ENCODE results near the gene IP6K2. TPM values are rescaled to one million over a fixed set of nuclear protein-coding genes. Genes with fewer than 3 reads are reported as not detected.
"Not testable (repeated sequence)": the region's sequence is repeated elsewhere in the genome, so short reads cannot be mapped to it uniquely, and the experiment has no call there.

The IP6K2 gene
- polyA plus RNA-seq, 3 donors: 195 to 214 (median 213) TPM

DNA sequence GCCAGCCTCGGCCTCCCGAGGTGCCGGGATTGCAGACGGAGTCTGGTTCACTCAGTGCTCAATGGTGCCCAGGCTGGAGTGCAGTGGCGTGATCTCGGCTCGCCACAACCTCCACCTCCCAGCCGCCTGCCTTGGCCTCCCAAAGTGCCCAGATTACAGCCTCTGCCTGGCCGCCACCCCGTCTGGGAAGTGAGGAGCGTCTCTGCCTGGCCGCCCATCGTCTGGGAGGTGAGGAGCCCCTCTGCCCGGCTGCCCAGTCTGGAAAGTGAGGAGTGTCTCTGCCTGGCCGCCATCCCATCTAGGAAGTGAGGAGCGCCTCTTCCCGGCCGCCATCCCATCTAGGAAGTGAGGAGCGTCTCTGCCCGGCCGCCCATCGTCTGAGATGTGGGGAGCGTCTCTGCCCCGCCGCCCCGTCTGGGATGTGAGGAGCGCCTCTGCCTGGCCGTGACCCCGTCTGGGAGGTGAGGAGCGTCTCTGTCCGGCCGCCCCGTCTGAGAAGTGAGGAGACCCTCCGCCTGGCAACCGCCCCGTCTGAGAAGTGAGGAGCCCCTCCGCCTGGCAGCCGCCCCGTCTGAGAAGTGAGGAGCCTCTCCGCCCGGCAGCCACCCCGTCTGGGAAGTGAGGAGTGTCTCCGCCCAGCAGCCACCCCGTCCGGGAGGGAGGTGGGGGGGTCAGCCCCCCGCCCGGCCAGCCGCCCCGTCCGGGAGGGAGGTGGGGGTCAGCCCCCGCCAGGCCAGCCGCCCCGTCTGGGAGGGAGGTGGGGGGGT, 16.9 kb upstream of the IP6K2 start:
- DNase-seq (ENCODE audit: low read depth in 3 of 3, low spot score in 2 of 3): not testable (repeated sequence)

DNA sequence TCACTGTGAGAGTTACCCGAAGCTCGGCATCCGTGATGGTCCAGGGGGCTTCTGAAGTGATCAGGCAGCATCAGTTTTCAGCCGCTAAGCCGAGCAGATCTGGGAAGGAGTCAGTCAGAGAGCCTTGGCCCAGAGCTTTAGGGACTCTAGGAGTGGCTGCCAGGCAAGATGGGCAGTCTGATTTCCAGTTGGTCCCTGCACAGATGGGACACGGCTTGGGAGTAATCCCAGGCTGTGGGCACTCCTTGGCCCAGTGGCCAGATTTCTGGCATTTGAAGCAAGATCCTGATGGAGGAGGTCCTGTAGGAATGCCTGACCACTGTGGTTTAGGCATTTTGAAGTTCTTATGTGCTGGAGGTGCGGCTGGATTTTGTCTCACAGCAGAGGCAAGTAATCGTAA, 10.5 kb upstream of the IP6K2 start:
- no peak for DNase-seq (ENCODE audit: low read depth in 3 of 3, low spot score in 2 of 3)

DNA sequence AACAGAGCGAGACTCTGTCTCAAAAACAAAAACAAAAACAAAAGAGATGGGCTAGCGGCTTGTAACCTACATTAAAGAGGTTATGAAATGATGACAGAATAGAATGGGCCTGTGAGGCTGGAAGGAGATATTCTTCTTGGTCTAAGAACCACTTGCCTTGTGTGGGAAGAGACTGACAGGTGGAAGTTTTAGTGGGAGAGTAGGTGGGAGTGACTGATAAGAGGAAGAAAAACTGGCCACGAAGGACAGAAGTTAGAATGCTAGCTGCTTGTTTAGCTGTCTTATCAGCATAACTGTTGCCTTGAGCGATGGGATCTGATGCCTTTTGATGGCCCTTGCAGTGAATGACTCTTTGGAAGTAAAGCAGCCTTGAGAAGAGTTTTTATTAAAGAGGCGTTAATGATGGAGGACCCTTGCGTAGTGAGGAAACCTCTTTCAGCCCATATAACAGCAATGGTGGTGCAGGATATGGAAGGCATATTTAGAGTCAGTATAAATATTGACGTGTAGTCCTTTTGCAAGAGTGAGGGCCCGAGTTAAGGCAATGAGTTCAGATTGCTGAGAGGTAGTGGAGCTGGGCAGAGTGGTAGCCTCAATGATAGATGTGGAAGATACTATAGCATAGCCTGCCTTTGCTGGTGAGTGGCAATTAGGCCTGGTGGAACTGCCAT, 8.3 kb upstream of the IP6K2 start:
- DNase-seq (ENCODE audit: low read depth in 3 of 3, low spot score in 2 of 3): not testable (repeated sequence)

DNA sequence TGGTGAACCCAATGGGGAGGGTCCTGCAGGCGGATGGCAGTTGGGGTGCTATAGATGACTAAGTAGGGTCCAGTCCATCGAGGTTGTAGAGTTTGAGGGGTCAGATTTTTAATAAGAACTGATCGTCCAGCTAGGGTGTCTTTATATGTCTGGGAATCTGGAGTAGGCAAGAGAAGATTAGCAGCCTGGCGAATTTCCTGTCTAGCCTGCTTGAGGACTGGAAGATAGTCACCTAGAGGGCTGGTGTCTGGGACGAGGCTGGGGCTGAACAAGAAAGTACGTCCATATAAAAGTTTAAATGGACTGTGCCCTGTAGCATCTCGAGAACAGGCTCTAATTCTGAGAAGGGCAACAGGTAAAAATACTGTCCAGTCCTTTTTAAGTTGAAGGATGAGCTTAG, 6.7 kb upstream of the IP6K2 start:
- DNase-seq (ENCODE audit: low read depth in 3 of 3, low spot score in 2 of 3): no peak

DNA sequence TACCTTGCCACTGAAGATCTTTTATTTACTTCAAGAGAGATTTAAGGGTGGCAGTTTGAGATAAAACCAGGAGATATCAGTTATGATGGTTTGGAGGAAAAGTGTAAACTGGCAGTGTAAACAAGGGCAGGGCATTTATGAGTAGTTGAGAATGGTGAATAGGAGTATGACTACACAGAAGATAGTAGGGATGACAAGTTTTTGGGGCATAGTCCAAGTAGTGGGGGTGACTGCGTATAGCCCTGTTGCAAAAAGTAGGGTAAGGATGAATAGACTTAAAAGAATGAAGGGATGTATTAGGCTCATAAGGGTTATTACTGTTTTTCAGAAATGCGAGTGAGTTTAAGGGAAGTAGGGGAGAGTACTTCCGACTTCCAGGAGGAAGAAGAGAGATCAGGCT, 6.3 kb upstream of the IP6K2 start:
- DNase-seq (ENCODE audit: low read depth in 3 of 3, low spot score in 2 of 3): not testable (repeated sequence)

DNA sequence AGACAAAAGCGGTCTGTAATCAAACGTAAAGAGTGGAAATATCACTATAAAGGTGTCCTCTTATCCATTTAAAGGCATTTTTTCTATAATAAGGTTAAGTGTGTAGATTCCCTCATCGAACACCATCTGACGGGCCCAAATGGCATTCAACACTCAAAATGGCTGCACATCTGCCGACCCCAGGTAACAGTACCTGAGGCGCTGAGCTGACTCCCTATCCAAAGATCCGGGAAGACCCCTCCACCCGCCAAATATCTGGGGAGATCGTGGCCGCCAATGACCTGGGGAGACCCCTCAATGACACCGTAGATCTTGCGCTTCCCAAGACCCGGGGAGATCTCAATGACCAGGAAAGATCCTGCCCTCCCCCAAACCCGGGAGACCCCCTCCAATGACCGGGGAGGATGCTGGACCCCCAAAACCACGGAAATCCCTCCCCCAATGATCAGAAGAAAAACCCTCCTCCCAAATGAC, 476 bp downstream of the IP6K2 start:
- peak in 2 of 3 donors; percentile 54 to 55 for DNase-seq (ENCODE audit: low read depth in 3 of 3, low spot score in 2 of 3)

DNA sequence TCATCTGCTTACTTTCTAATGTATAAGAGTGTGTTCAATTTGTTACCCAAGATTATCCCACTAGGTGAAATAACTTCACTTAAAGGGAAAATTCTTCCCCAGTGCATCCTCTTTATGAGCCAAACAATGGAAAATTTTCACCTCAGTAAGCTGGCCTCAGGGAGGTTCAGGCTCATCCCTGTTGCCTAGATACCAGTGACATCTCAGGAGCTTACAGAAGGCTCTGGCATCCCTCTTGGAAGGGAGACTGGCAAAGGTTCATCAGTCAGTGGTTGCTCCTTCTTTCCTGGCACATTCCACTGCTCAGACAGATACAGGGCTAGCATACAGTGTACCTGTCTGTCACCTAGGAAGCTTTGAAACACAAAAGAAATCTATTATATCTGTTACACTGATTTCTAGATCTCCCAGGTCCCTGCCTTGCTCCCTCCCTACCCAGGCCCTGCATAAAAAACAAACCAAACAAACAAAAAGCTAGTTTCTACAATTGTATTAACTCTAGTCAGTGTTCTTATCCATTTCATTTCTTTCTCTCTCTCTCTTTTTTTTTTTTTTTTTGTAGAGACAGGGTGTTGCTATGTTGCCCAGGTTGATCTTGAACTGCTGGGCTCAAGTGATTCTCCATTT, 1.7 kb downstream of the IP6K2 start:
- no peak for DNase-seq (ENCODE audit: low read depth in 3 of 3, low spot score in 2 of 3)

DNA sequence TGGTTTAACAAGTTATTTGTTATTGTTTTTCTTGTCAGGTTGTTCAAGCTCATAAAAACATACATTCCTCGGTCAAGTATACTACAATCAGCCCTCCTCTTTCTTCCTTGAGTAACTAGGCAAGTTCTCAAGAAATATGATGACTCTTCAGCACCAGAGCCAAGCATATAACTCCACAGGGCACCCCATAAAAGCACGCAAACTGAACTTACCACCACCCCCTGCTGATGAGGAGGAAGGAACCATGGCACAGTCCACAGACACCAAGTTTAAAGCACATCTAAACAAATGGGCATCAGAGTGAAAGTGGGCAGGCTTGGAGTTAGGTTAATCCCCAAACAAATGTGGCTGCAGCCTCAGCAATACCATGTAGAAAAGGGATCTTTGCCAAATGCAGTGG, 5.3 kb downstream of the IP6K2 start:
- no peak for DNase-seq (ENCODE audit: low read depth in 3 of 3, low spot score in 2 of 3)

DNA sequence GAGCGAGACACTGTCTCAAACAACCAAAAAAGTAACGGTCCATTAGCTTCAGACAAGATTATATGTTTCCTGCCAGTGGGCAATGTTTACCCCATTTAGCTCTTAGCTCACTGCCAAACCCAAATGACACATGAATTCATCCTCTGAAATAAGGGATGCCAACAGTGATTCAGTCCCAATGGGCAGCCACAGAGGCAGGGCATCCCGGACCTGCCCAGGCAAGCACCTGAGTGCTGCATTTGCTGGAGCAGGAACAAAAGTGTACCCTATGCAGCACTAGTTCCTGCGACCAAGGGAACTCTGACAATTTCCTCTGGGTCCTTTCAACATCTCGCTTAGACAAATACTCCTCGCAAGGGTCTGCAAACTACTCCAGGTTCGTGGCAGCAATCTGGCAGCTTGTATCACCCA, 8.0 kb downstream of the IP6K2 start:
- no peak for DNase-seq (ENCODE audit: low read depth in 3 of 3, low spot score in 2 of 3)

DNA sequence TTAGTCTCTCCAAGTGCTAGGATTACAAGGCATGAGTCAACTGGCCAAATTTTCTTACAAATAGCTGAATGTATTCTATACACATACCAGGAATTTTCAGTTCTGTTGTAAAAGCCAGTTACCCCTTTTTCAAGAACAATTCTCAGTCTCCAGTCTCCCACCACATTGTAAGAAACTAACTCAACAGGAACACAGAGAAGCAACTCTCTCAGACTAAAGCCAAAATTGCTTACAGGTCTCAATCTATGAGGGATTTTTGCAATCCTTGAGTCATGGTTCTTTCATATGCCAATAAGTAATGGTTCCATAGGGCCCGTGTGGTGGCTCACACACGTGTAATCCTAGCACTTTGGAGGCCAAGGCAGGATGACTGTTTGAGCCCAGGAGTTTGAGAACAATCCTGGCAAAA, 8.5 kb downstream of the IP6K2 start:
- DNase-seq (ENCODE audit: low read depth in 3 of 3, low spot score in 2 of 3): no peak

DNA sequence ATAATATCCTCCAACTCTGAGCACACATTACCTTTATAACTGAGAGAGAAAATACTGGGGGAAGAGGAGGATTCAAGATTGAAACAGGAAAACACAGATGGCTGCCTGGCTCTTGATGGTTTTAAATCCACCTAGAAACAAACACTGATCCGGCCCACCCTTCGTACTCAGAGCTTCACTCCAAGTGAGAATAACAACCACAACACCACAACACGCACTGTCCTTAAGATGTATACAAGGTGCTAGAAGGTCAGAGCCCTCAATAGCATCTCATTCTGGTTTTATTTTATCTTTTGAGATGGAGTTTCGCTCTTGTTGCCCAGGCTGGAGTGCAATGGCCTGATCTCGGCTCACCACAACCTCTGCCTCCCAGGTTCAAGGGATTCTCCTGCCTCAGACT, 9.9 kb downstream of the IP6K2 start:
- no peak for DNase-seq (ENCODE audit: low read depth in 3 of 3, low spot score in 2 of 3)

DNA sequence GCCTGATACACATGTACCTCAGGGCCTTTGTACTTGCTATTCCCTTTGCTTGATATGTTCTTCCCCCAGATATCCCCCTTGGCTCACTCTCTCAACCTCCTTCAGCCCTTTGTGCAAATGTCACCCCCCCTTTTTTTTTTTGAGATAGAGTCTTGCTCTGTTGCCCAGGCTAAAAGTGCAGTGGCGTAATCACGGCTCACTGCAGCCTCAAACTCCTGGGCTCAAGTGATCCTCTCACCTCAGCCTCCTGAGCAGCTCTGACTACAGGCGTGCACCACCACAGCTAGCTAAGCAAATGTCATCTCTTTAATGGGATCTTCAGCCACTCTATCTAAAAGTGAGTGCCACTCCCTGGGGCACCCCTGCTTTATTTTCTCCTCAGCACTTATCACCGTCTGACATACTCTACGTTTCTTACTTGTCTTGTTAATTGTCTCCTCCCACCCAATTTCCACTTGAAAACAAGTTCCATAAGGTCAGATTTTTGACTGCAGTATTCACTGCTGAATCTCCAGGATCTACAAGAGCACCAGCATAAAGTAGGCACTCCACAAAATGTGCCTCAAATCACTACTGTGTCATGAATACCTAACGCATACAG, 14.6 kb downstream of the IP6K2 start:
- DNase-seq (ENCODE audit: low read depth in 3 of 3, low spot score in 2 of 3): no peak

DNA sequence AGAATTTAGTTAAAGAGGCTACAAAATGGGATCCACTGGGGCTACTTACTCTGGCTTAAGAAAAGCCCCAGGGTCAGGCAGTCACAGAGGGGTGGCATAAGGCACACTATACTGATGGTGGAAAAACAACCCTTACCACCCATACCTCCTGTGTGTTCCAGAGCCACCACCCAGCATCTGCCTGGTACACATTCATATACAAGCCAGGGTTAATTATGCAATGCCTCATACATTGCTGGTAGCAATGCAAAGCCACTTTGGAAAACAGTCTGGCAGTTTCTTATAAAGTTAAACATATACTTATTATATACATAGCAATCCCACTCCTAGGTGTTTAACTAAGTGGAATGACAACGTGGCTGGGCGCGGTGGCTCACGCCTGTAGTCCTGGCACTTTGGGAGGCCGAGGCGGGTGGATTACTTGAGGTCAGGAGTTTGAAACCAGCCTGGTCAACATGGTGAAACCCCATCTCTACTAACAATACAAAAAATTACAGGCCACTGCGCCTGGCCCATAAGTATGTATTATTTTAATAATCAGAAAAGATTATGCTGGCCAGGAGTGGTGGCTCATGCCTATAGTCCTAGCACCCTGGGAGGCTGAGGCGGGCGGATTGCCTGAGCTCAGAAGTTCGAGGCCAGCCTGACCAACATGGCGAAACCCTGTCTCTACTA, 16.2 kb downstream of the IP6K2 start:
- no peak for DNase-seq (ENCODE audit: low read depth in 3 of 3, low spot score in 2 of 3)

DNA sequence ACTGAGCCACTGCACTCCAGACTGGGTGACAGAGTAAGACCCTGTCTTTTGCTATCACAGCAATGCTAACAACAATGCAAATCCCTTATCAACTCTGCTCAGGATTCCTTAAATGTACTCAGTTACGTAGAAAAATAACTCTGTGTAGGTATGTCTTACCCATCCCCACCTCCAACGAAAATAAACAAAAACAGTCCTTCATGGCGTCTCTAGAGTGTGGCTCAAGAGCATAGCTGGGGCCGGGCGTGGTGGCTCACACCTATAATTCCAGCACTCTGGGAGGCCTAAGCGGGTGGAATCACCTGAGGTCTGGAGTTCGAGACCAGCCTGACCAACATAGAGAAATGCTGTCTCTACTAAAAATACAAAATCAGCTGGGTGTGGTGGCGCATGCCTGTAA, 18.1 kb downstream of the IP6K2 start:
- DNase-seq (ENCODE audit: low read depth in 3 of 3, low spot score in 2 of 3): no peak

DNA sequence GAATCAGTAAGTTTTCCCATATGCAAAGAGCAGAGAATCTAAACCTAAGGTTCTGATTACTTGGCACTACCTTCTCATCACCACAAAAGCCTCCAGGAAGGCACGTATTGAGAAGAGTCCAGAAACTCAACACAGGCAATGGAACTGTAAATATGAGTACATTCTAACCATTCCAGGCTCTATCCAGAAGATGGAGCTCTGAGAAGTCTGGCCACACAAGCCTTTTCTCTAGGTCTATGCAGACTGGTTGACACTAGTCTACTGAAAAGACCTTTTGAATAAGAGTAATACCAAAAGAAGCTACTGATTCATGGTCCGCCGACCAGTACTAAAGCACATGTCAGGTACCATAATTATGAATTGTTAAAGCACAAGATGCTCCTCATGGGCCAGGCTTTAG, 19.1 kb downstream of the IP6K2 start:
- no peak for DNase-seq (ENCODE audit: low read depth in 3 of 3, low spot score in 2 of 3)

DNA sequence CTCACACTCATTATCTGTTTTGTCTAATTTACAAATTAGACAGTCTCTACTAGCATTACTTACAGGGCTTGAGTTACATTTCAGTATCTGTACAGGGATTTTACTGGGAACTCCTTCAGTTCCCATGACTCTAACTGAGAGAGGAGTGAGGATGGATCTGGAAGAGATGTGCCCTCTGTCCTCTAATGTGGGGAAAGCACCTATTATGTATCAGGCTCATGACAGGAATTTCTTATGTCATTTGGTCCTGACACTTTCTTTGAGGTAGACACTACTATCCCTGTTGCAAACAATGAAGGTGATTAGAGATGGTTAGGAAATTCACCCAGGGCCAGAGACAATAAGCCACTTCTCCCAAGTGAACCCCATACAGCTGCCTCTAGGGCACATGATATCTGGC, 20.4 kb downstream of the IP6K2 start:
- DNase-seq (ENCODE audit: low read depth in 3 of 3, low spot score in 2 of 3): no peak

DNA sequence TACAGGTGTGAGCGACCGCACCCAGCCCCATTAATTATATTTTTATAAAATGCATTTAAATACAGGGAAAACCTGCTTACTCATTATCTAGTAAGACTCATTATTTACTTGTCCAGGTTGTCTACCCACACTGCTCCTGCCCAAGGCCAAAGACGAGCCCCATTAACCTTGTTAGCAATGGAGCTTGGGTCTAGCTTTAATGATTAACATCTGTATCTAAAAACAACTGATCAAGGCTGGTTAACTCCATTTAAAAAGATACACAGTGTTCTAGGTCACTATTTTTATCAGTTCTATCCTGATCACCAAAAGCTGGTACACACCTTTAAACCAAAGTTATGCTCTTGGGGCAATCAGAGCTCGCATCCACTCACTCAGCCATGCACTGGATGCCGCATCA, 20.9 kb downstream of the IP6K2 start:
- no peak for DNase-seq (ENCODE audit: low read depth in 3 of 3, low spot score in 2 of 3)

DNA sequence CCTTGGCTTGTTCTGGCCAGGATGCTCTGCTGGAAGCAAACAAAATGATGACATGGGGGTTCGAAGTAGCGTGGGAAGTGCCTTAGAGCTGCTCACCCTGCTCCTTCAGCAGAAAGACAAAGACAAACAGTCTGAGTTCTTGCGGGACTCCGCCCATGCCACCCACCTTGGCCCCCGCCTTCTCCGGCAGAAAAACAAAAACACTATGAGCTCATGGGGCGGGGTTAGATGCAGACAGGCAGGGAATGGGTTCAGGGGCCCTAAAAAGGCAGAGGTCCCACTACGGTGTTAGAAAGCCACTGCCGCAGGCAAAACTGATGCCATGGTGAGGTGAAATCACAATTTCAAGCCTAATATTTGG, 21.6 kb downstream of the IP6K2 start:
- no peak for DNase-seq (ENCODE audit: low read depth in 3 of 3, low spot score in 2 of 3)

DNA sequence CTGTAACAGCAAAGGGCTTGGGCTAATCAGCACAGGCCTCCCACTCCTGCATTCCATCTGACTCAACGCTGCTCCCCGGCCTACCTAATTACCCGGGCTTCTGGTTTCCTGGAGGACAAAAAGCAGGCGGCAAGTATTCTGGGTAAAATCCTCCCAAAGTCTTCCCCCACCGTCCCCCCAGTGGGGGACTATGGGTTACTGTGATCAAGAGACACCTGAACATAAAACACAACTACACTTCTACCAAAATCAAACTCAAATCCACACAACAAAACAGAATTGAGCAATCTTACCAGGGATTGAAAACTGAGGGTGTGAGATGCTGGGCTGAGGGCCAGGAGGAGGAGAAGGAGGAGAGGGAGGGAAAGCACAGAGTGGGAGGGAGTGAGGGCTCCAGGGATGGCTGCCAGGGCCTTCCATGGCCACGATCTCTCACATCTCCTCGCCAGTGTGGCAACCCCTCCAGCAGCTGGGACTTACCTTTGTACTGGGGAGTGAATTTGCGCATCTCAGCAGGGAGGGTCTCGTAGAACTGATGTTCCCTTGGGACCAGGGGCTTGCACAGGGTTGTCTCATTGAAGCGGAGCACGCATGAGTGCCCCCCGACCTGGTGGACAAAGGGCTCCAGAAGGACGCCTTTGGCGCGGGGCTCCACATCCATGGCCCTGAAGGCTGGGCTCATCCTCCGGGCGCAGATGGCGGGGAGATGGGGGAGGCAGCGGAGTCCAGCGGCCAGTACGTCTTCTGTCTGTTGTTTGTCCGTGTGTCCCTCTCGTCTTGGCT, 22.2 kb downstream of the IP6K2 start:
- no peak for DNase-seq (ENCODE audit: low read depth in 3 of 3, low spot score in 2 of 3)

DNA sequence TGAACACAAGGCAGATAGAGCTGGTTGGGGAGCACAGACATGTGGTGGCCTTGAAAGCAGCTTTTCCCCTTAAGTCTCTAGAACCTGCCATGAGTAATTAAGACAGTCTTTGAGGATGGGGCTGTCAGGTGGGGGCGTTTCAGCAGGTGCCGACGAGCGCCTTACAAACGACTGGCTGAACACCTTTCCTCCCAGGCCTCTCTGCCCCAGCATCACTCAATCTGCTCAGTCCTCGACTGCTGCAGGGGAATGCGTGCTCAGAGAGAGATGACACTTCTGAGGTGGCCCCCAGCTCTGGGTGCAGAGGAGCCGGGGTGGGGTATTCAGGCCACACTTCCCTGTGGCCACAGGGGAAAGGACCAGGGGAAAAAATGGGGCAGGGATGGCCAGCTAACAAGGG, 23.2 kb downstream of the IP6K2 start:
- DNase-seq (ENCODE audit: low read depth in 3 of 3, low spot score in 2 of 3): no peak

Measured in right renal cortex interstitium (tissue), 3 donors.